Muscle layer of duodenum (tissue), 2 donors: ENCODE data around the gene CAST.
"Not testable (repeated sequence)": the region's sequence is repeated elsewhere in the genome, so short reads cannot be mapped to it uniquely, and the experiment has no call there.

Experiments
- H3K27ac ChIP-seq: one replicate; pipeline ENCODE4 v1.7.0; 2013; ENCODE audit warnings: mild to moderate bottlenecking, low read length
- H3K27me3 ChIP-seq: one replicate; pipeline ENCODE4 v1.7.0; 2013; ENCODE audit warnings: low read depth, mild to moderate bottlenecking, control low read depth, low read length
- H3K36me3 ChIP-seq, 2 donors: one replicate each; pipeline ENCODE4 v1.7.0; 2013; ENCODE audit warnings: low read length in 2 of 2, control low read depth in 1 of 2, mild to moderate bottlenecking in 1 of 2; ENCODE audit not compliant: insufficient read depth in 2 of 2, control insufficient read depth in 1 of 2
- H3K4me1 ChIP-seq, 2 donors: one replicate each; pipeline ENCODE4 v1.7.0; 2013; ENCODE audit warnings: low read length in 2 of 2, mild to moderate bottlenecking in 2 of 2, control low read depth in 1 of 2, moderate library complexity in 1 of 2; ENCODE audit not compliant: insufficient read depth in 2 of 2, control insufficient read depth in 1 of 2
- H3K4me3 ChIP-seq, 2 donors: one replicate each; pipeline ENCODE4 v1.7.0; 2013; ENCODE audit warnings: low read length in 2 of 2, low read depth in 1 of 2, mild to moderate bottlenecking in 1 of 2
- H3K9me3 ChIP-seq, 2 donors: one replicate each; pipeline ENCODE4 v1.7.0; 2013; ENCODE audit warnings: low read length in 2 of 2, control low read depth in 1 of 2, mild to moderate bottlenecking in 1 of 2; ENCODE audit not compliant: control insufficient read depth in 1 of 2
- donor health status: healthy.

The CAST gene

GRCh38 chr5:96736937-96737336 is 74.8 kb downstream of the CAST start:
- H3K4me1 ChIP-seq, result peaks cover 0 to 9% of the 10 kb centered on the region in 2 donors
- no peak overlapping the region for H3K27ac ChIP-seq
- peaks cover 42 to 47% of the 10 kb centered on the region in 2 donors for H3K36me3 ChIP-seq
- H3K9me3 ChIP-seq, result no peaks in the 10 kb centered on the region
- H3K4me3 ChIP-seq, result no peak overlapping the region
- H3K27me3 ChIP-seq, result no peaks in the 10 kb centered on the region

GRCh38 chr5:96741106-96741505 is 78.9 kb downstream of the CAST start:
- Histone ChIP-seq H3K27ac (no peak overlapping the region), H3K36me3 (peaks cover 74 to 79% of the 10 kb centered on the region in 2 donors), H3K9me3 (no peaks in the 10 kb centered on the region), H3K27me3 (no peaks in the 10 kb centered on the region), H3K4me1 (peaks cover 0 to 3% of the 10 kb centered on the region in 2 donors), H3K4me3 (no peak overlapping the region)

- Histone ChIP-seq H3K27me3 (no peaks in the 10 kb centered on the region), H3K36me3 (peaks cover 79 to 82% of the 10 kb centered on the region in 2 donors), H3K4me3 (no peak overlapping the region), H3K4me1 (peaks cover 0 to 3% of the 10 kb centered on the region in 2 donors), H3K27ac (no peak overlapping the region), H3K9me3 (no peaks in the 10 kb centered on the region)
Measured at GRCh38 chr5:96741891-96742309, 79.7 kb downstream of the CAST start.

DNA sequence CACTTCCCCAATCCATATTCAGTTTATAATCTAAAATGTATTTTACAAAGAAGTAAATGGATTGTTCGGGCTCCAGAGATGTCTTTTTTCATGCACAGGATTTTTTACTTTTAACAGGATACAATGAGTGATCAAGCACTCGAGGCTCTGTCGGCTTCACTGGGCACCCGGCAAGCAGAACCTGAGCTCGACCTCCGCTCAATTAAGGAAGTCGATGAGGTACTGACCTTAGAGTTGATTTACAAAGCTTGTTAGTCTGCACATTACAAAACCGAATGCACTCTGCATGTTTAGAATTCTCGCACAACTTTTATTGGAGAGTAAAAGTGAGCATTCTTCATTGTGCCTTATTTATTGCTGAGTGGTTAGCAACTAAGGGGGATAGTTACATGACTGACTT is 80.4 kb downstream of the CAST start:
- Histone ChIP-seq H3K4me1 (peaks cover 0 to 5% of the 10 kb centered on the region in 2 donors), H3K36me3 (peaks cover 81 to 83% of the 10 kb centered on the region in 2 donors)

DNA sequence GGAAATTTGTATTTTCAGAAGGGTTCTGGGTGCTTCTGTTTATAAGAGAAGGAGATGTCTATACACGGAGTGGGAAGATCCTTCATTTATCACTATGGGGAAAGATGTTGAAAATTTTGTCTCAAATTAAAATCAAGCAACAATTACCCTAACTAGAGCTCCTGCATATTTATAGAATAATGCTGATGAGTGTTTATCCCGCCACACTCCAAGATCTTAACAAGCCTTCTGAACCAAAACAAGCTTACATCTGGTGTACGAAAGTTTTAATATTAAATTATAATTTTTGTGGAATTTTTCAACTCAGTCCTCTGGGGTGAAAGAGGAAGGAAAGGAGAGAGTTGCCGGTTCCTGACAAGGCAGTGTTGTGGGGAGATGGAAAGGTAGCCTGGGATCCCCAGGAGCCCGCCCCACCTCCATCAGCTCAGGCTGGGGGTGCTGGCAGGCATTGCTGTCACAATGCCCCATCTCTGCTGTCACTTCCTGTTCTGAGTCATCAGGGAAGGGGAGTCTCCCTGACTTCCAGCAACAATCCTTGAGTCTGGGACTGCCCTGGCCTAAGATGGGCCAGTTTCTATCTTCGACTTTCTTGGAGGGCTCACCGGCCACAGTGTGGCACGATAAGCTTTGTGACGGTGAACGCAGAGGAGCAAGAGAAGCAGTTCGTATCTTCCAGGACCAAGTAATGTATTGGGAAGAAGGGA is 81.0 kb downstream of the CAST start:
- Histone ChIP-seq H3K27ac (peak overlapping the region; percentile 19), H3K36me3 (peaks cover 80 to 82% of the 10 kb centered on the region in 2 donors), H3K4me3 (no peak overlapping the region), H3K4me1 (peaks cover 0 to 10% of the 10 kb centered on the region in 2 donors), H3K27me3 (no peaks in the 10 kb centered on the region), H3K9me3 (no peaks in the 10 kb centered on the region)

More for the DNA sequence above, 80.4 kb downstream of the CAST start:
- no peaks in the 10 kb centered on the region for H3K27me3 ChIP-seq
- H3K4me3 ChIP-seq, result no peak overlapping the region
- H3K27ac ChIP-seq, result no peak overlapping the region
- H3K9me3 ChIP-seq, result no peaks in the 10 kb centered on the region

- H3K27ac ChIP-seq, result peak overlapping the region; percentile 19
Measured at GRCh38 chr5:96743805-96744204, 81.6 kb downstream of the CAST start.

GRCh38 chr5:96744218-96744617 is 82.0 kb downstream of the CAST start:
- H3K27me3 ChIP-seq, H3K4me3 ChIP-seq, H3K9me3 ChIP-seq, H3K27ac ChIP-seq: not testable (repeated sequence)
- H3K4me1 ChIP-seq, result peaks cover 0 to 10% of the 10 kb centered on the region in 2 donors
- peaks cover 79 to 85% of the 10 kb centered on the region in 2 donors for H3K36me3 ChIP-seq

More at GRCh38 chr5:96743805-96744204, 81.6 kb downstream of the CAST start:
- Histone ChIP-seq H3K36me3 (peaks cover 78 to 85% of the 10 kb centered on the region in 2 donors), H3K27me3 (no peaks in the 10 kb centered on the region), H3K4me3 (no peak overlapping the region), H3K4me1 (peaks cover 0 to 10% of the 10 kb centered on the region in 2 donors), H3K9me3 (no peaks in the 10 kb centered on the region)

GRCh38 chr5:96745025-96745424 is 82.8 kb downstream of the CAST start:
- H3K4me1 ChIP-seq, result peaks cover 0 to 10% of the 10 kb centered on the region in 2 donors
- peaks cover 79 to 85% of the 10 kb centered on the region in 2 donors for H3K36me3 ChIP-seq
- H3K9me3 ChIP-seq, result no peaks in the 10 kb centered on the region
- no peak overlapping the region for H3K4me3 ChIP-seq
- H3K27ac ChIP-seq, result no peak overlapping the region
- H3K27me3 ChIP-seq, result no peaks in the 10 kb centered on the region

- H3K9me3 ChIP-seq, result no peaks in the 10 kb centered on the region
- peaks cover 78 to 84% of the 10 kb centered on the region in 2 donors for H3K36me3 ChIP-seq
- H3K27ac ChIP-seq, result no peak overlapping the region
- H3K4me3 ChIP-seq, result no peak overlapping the region
- no peaks in the 10 kb centered on the region for H3K27me3 ChIP-seq
- peaks cover 0 to 10% of the 10 kb centered on the region in 2 donors for H3K4me1 ChIP-seq
Measured at GRCh38 chr5:96745844-96746531, 83.8 kb downstream of the CAST start.

DNA sequence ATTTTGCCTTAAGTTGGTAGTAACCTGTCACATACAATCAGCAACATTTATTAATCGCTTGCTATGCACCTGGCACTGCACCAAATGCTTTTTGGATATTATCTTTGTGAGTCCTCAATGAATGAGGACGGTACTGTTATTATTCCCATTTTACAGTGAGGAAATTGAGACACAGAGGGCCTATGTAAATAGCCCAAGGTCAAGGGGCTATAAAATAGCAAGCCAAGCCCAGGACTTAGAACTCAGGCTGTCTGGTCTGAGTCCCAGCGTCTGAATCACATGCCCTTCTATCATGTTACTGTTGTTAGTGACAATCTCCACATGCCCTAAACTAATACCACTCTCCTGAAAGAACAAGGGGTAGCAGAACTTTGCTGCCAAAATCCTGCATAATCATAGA is 85.5 kb downstream of the CAST start:
- H3K9me3 ChIP-seq, result no peaks in the 10 kb centered on the region
- H3K36me3 ChIP-seq, result peaks cover 70 to 80% of the 10 kb centered on the region in 2 donors
- peaks cover 0 to 7% of the 10 kb centered on the region in 2 donors for H3K4me1 ChIP-seq
- H3K4me3 ChIP-seq, result no peak overlapping the region
- no peak overlapping the region for H3K27ac ChIP-seq
- H3K27me3 ChIP-seq, result no peaks in the 10 kb centered on the region

- H3K27me3 ChIP-seq, result no peaks in the 10 kb centered on the region
- peaks cover 0 to 7% of the 10 kb centered on the region in 2 donors for H3K4me1 ChIP-seq
- H3K27ac ChIP-seq, result no peak overlapping the region
- peaks cover 58 to 73% of the 10 kb centered on the region in 2 donors for H3K36me3 ChIP-seq
- no peak overlapping the region for H3K4me3 ChIP-seq
- no peaks in the 10 kb centered on the region for H3K9me3 ChIP-seq
Measured at GRCh38 chr5:96750110-96750822, 88.1 kb downstream of the CAST start.
